GM20431 (cell line): ENCODE measurements around the gene EYA2.

ENCODE experiments used
- in situ Hi-C: fragments of 300-500 bp; cut with MseI, MboI; formaldehyde crosslinking; loops from one replicate; pipeline ENCODE4 v1.15.0; 2020; ENCODE audit warnings: low sequenced_read_pairs; ENCODE audit not compliant: unreplicated experiment

EYA2 gene

DNA sequence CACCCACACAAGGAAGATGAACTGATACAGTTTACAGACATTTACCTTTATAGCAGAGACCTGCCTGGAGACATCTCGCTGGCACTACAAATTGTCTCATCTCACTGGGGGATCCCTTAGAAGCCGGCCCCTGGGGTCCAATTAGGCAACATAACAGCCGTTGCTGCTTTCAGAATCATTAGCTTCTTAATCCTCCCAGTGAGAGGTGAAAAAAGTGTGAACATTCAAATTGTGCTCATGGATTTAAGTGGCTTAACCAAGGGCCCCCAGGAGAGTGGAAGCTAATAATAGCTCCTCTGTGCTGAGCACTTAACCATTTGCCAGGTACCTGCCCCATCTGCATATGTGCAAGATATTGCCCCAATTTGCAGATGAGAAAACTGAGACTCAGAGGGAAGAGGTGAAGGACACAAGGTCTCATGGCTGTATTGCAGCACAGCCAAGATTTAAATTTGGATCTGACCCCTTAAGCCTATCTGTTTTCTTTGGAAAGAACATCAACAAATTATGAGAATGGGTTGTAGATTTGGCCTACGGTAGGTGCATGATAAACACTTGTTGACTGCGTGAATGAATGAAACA lies 101.0 kb downstream of the EYA2 start:
- in situ Hi-C loops, result no loop called here

GRCh38 chr20:46997187-46997586 lies 102.5 kb downstream of the EYA2 start:
- in situ Hi-C loops, result no loop called here

GRCh38 chr20:46998477-46999240 lies 104.0 kb downstream of the EYA2 start:
- in situ Hi-C loops, result no loop called here

DNA sequence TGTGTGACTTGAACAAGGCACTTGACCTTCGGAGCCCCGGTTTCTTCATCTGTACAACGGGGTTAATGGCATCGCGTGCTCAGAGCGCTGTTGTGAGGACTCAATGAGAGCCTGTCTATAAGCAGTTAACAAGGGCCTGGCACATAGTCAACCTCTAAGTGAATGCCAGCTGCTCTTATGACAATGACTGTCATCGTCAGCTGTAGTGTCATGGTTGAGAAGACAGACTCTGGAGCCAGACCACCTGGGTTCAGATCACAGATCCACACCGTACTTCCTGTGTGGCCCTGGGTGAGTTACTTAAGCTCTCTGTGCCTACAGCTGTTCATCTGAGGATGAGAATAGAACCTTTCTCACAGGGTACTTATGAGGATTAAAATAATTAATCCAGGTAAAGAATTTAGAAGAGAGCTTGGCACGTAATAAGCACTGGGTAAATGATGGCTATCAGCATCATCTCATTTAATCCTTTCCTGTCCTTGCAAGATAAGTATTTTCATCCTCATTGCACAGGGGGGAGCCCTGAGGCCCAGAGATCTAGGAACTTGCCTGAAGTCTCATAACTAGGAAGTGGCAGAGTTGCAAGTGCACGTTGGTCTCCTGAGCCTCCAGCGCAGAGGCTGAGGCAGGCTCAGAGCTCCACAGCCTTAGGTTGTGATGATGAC lies 105.3 kb downstream of the EYA2 start:
- in situ Hi-C loops, result no loop called here

DNA sequence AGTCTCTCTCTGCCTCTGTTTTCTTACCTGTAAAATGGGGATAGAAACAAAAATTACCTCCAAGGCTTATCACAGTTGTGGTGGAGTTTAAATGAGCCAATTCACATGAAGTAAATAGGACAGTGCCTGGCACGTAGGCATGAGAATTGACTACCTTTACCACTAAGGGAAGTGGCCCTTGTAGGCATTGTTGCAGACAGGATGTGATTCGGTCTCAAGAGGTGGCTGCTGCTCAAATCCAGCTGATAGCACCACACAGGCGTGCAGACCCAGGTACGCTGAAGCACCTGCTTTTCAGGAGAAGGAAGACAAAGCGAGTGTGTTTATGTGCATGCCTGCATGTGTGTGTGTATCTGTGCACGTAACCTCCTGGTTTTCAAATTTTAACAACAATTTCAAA lies 108.6 kb downstream of the EYA2 start:
- in situ Hi-C loops, result no loop called here

- in situ Hi-C loops, result no loop called here
Observed at GRCh38 chr20:47004179-47004578, 109.5 kb downstream of the EYA2 start.

GRCh38 chr20:47007826-47008655 lies 113.4 kb downstream of the EYA2 start:
- in situ Hi-C loops, result no loop called here

DNA sequence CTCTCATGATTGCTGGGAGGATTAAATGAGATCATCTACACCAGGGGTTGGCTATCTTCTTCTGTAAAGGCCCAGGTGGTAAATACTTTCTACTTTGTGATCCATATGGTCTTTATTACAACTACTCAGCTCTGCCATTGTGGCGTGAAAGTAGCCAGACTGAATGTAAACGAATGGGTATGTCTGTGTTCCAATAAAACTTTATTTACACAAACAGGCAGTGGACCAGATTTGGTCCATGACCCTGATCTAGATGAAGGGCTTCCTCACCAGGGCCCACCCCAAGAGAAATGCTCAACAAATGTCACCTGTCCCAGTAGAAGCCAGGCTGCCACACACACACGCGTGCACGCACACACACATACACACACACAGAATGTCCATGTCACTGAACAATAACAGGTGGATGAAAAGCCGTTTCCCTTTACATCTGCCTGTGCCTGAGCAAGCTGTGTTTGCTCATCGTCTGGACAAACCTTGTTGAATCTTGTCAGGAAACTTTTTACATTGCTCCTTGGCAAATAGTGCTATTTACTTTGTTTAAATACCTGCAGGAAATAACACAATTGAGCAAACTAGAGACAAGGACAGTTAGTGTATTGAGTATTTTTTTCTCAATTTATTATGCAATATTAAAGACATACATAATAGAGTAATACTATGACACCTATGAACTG lies 114.3 kb downstream of the EYA2 start:
- in situ Hi-C loops, result no loop called here

DNA sequence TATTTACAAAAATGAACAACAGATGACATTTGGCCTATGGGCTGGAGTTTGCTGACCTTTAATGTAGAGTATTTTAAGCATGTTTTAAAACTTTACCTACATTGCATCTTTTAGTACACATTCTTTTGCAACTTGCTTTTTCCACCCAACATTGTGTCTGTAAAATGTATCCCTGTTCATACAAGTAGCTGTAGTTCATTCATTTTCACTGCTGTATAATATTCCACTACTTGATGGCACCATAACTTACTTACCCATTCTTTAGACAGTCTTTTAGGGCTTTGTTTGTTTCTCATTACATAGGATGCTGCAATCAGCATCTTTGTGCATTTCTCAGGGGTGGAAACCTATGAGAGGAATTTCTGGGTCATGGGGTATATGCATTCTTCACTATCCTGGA lies 115.1 kb downstream of the EYA2 start:
- in situ Hi-C loops, result no loop called here

DNA sequence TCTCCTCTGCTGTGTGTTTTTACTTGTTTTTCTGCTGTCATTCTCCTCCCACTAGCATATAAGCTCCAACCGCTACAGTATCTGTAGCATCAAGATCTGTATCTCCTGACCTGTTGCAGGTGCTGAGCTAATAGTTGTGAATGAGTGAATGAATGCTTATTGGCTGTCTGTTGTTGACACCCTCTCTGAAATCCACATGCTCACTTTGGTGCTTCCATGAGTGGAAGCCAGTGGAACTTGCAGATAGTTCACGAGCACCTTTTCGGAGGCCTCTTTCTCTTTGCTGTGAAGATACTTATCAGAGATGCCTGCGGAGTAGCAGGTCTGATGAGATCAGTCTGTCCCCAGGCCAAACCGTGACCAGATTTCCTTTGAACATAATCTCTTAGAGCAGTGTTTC lies 117.3 kb downstream of the EYA2 start:
- in situ Hi-C loops, result no loop called here

GRCh38 chr20:47013606-47014005 lies 119.0 kb downstream of the EYA2 start:
- in situ Hi-C loops, result no loop called here

DNA sequence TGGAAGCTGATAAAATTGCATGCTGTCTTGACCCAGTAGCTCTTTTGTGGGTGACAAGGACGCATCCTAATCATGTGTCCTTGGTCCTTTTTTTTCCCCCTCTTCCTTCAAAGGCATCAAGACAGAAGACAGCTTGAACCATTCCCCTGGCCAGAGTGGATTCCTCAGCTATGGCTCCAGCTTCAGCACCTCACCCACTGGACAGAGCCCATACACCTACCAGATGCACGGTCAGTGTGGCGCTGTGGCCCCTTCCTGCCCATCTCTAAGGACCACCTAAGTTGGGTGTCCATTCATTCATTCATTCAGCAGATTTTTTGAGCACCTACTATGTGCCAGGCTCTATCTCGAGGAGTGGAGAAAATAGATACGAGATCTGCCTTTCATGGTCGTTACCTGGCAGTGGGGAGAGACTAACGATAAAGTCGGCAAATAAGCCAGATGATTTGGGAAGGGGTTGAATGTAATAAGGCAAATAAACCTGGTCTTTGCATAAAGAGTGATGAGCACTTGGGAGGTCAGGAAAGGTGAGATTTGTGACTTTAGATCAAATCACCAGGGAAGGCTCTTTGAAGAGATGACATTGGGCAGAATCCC lies 121.5 kb downstream of the EYA2 start:
- in situ Hi-C loops, result no loop called here

DNA sequence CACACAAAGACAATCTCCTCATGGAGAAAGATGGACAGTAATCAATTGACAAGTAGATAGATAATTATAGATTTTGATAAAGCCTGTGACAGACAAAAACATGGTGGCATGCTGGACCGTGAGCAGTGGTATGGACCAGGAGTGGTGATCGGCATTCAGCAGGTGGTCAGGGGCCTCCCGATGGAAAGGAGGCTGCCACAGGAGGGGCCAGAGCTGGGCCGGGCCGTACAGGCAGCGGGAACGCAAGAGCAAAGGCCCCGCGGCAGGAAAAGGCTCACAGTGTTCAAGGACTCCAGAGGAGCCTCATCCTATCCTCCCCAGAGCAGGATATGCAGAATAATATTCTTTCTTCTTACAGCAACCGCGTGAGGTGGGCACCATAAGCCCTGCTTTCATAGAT lies 123.7 kb downstream of the EYA2 start:
- in situ Hi-C loops, result no loop called here

GRCh38 chr20:47019121-47019824 lies 124.6 kb downstream of the EYA2 start:
- in situ Hi-C loops, result no loop called here

- in situ Hi-C loops, result no loop called here
Observed at GRCh38 chr20:47020231-47020630, 125.6 kb downstream of the EYA2 start.

DNA sequence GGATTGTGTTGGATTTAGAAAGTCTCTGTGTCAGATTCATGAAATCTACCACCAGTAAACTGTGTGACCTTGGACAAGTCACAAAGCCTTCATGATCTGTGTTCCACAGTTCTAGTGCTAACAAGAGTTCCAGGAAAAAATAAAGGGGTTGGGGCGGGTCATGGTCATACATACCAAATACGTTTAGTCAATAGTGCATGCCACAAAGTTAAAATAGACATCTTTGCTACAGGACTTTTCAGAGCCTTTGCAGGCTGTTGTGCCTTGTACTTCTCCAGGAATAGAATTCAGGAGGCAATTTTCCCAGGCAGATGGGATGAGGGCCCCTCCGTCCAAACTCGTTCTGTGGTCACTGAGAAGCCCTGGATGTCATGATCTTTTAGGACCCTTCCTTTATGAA lies 127.2 kb downstream of the EYA2 start:
- in situ Hi-C loops, result no loop called here

- in situ Hi-C loops, result no loop called here
Observed at GRCh38 chr20:47024461-47024937, 129.9 kb downstream of the EYA2 start.

GRCh38 chr20:47027042-47027441 lies 132.4 kb downstream of the EYA2 start:
- in situ Hi-C loops, result no loop called here

- in situ Hi-C loops, result no loop called here
Observed at GRCh38 chr20:47027456-47027855, 132.8 kb downstream of the EYA2 start.
